HEK293 (cell line): ENCODE data around the gene SPON2.

Experiments
- CTCF ChIA-PET: fragments of 350-600 bp; formaldehyde crosslinking; extraction: SDS; loops from one replicate; lab custom pipeline; 2021; ENCODE audit warnings: antibody characterized with exemption; lab: Yijun Ruan, JAX
- POLR2A ChIA-PET: fragments of 300-600 bp; formaldehyde crosslinking; extraction: SDS; loops from one replicate; lab custom pipeline; 2020; ENCODE audit warnings: antibody characterized with exemption, inconsistent platforms; lab: Yijun Ruan, JAX
- H3K27ac ChIP-seq: fragments of 200-500 bp; sonication (Bioruptor generic); 2 replicates; pipeline ENCODE4 v1.5.1; 2014; ENCODE audit warnings: low read depth, low read length, control low read depth, inconsistent platforms; ENCODE audit errors: extremely low read depth
- H3K36me3 ChIP-seq, 2 experiments: fragments of 200-500 bp in 1 of 2; sonication (Bioruptor generic) in 1 of 2; 1 replicate in 1 of 2; 2 replicates in 1 of 2; pipeline ENCODE4 v1.5.1; 2014 to 2017; ENCODE audit warnings: inconsistent platforms in 2 of 2, low read length in 2 of 2; ENCODE audit not compliant: control insufficient read depth in 2 of 2, insufficient read depth in 1 of 2
- H3K4me1 ChIP-seq: fragments of 200-500 bp; sonication (Bioruptor generic); 2 replicates; pipeline ENCODE4 v1.5.1; 2014; ENCODE audit warnings: mild to moderate bottlenecking, low read length, inconsistent platforms; ENCODE audit not compliant: control insufficient read depth, insufficient read depth
- H3K4me3 ChIP-seq: 2 replicates; pipeline ENCODE4 v1.5.1; 2011; ENCODE audit warnings: low read depth, mild to moderate bottlenecking, control low read depth, low read length, moderate library complexity
- H3K9me3 ChIP-seq: fragments of 200-500 bp; sonication (Bioruptor generic); 2 replicates; pipeline ENCODE4 v1.5.1; 2014; ENCODE audit warnings: low read depth, low read length, inconsistent platforms; ENCODE audit not compliant: control insufficient read depth, insufficient read depth
- ATF2 ChIP-seq: fragments of 450-650 bp; formaldehyde crosslinking; IDR thresholded peaks from 2 replicates; pipeline ENCODE4 v1.5.1; 2016; ENCODE audit warnings: missing biosample characterization, missing genetic modification characterization, low read depth
- GLIS1 ChIP-seq: fragments of 450-650 bp; formaldehyde crosslinking; IDR thresholded peaks from 2 replicates; pipeline ENCODE4 v1.5.1; 2016; ENCODE audit warnings: missing biosample characterization, missing genetic modification characterization
- GLIS2 ChIP-seq: fragments of 450-650 bp; formaldehyde crosslinking; IDR thresholded peaks from 2 replicates; pipeline ENCODE4 v1.5.1; 2016; ENCODE audit warnings: missing biosample characterization, missing genetic modification characterization
- HIC1 ChIP-seq: fragments of 450-650 bp; formaldehyde crosslinking; IDR thresholded peaks from 2 replicates; pipeline ENCODE4 v1.5.1; 2016; ENCODE audit warnings: missing biosample characterization, missing genetic modification characterization
- INSM2 ChIP-seq: fragments of 450-650 bp; formaldehyde crosslinking; IDR thresholded peaks from 2 replicates; pipeline ENCODE4 v1.5.1; 2016; ENCODE audit warnings: missing biosample characterization, missing genetic modification characterization
- PRDM2 ChIP-seq: fragments of 450-650 bp; formaldehyde crosslinking; IDR thresholded peaks from 2 replicates; pipeline ENCODE4 v1.5.1; 2016; ENCODE audit warnings: missing biosample characterization, missing genetic modification characterization, borderline replicate concordance
- REST ChIP-seq: fragments of 450-650 bp; formaldehyde crosslinking; IDR thresholded peaks from 2 replicates; pipeline ENCODE4 v1.5.1; 2016; ENCODE audit warnings: missing biosample characterization, missing genetic modification characterization
- SCRT1 ChIP-seq: fragments of 450-650 bp; formaldehyde crosslinking; IDR thresholded peaks from 2 replicates; pipeline ENCODE4 v1.5.1; 2016; ENCODE audit warnings: missing biosample characterization, missing genetic modification characterization, borderline replicate concordance
- SP3 ChIP-seq: fragments of 450-650 bp; formaldehyde crosslinking; IDR thresholded peaks from 2 replicates; pipeline ENCODE4 v1.5.1; 2016; ENCODE audit warnings: missing biosample characterization, missing genetic modification characterization
- YY2 ChIP-seq: fragments of 450-650 bp; formaldehyde crosslinking; IDR thresholded peaks from 2 replicates; pipeline ENCODE4 v1.5.1; 2016; ENCODE audit warnings: missing biosample characterization, missing genetic modification characterization
- ZNF174 ChIP-seq: fragments of 450-650 bp; formaldehyde crosslinking; IDR thresholded peaks from 2 replicates; pipeline ENCODE4 v1.5.0; 2017; ENCODE audit warnings: missing biosample characterization, mild to moderate bottlenecking, missing genetic modification characterization
- ZNF266 ChIP-seq: fragments of 450-650 bp; formaldehyde crosslinking; IDR thresholded peaks from 2 replicates; pipeline ENCODE4 v1.5.1; 2016; ENCODE audit warnings: missing biosample characterization, missing genetic modification characterization, low read depth
- ZNF324 ChIP-seq: fragments of 450-650 bp; formaldehyde crosslinking; IDR thresholded peaks from 2 replicates; pipeline ENCODE4 v1.5.1; 2016; ENCODE audit warnings: missing biosample characterization, missing genetic modification characterization
- ZNF354C ChIP-seq: fragments of 450-650 bp; formaldehyde crosslinking; IDR thresholded peaks from 2 replicates; pipeline ENCODE4 v1.5.1; 2016; ENCODE audit warnings: missing biosample characterization, missing genetic modification characterization, low read depth, borderline replicate concordance
- ZNF426 ChIP-seq: fragments of 450-650 bp; formaldehyde crosslinking; IDR thresholded peaks from 2 replicates; pipeline ENCODE4 v1.5.1; 2017; ENCODE audit warnings: missing biosample characterization, missing genetic modification characterization, mild to moderate bottlenecking, inconsistent platforms, moderate library complexity
- ZNF449 ChIP-seq: fragments of 450-650 bp; formaldehyde crosslinking; IDR thresholded peaks from 2 replicates; pipeline ENCODE4 v1.5.1; 2017; ENCODE audit warnings: missing biosample characterization, mild to moderate bottlenecking, missing genetic modification characterization, moderate library complexity

SPON2 gene

GRCh38 chr4:1208266-1208961, 36.0 kb upstream of the SPON2 start:
- H3K4me1 ChIP-seq, result no peaks in the 10 kb centered on the region
- peaks cover 0 to 22% of the 10 kb centered on the region in 2 experiments; a peak in 1 of 3 replicates for H3K36me3 ChIP-seq
- POLR2A ChIA-PET, result no interaction called here

GRCh38 chr4:1207603-1208265, 35.4 kb upstream of the SPON2 start:
- ChIA-PET CTCF (no interaction called here), POLR2A (interaction anchor here (0.6 kb wide), 1 partner anchor 16 kb away, joined by 10 read pairs; no protein-coding TSS in a partner anchor)
- H3K27ac ChIP-seq, result no peak overlapping the region
- no peak overlapping the region for H3K4me3 ChIP-seq
- H3K4me1 ChIP-seq, result no peaks in the 10 kb centered on the region
- H3K9me3 ChIP-seq, result no peaks in the 10 kb centered on the region
- H3K36me3 ChIP-seq, result peaks cover 0 to 16% of the 10 kb centered on the region in 2 experiments; a peak in 1 of 3 replicates
- TF ChIP-seq YY2 (tag by site-specific recombination), result no peak
- no peak for TF ChIP-seq PRDM2 (tag by site-specific recombination)
- no peak for TF ChIP-seq ZNF426
- TF ChIP-seq INSM2 (tag by site-specific recombination), result no peak
- TF ChIP-seq GLIS2 (tag by site-specific recombination), result no peak
- TF ChIP-seq ZNF266 (tag by site-specific recombination), result no peak
- TF ChIP-seq ZNF324, result no peak
- TF ChIP-seq ZNF449 (tag by site-specific recombination), result no peak
- TF ChIP-seq ZNF174, result no peak
- no peak for TF ChIP-seq HIC1 (tag by site-specific recombination)
- no peak for TF ChIP-seq ATF2 (tag by site-specific recombination)
- no peak for TF ChIP-seq ZNF354C (tag by site-specific recombination)
- no peak for TF ChIP-seq REST (tag by site-specific recombination)
- TF ChIP-seq SCRT1, result no peak

More at GRCh38 chr4:1208266-1208961, 36.0 kb upstream of the SPON2 start:
- H3K9me3 ChIP-seq, result no peaks in the 10 kb centered on the region
- no peak overlapping the region for H3K27ac ChIP-seq
- no peak overlapping the region for H3K4me3 ChIP-seq
- CTCF ChIA-PET, result no interaction called here
- TF ChIP-seq SP3 (tag by site-specific recombination) (no peak), GLIS1 (peak; percentile 25; the same call in 1 of the 2 replicates)
- TF ChIP-seq, all 188 proteins: peak for 1
